ENCODE results near the gene NFAM1. TPM values are rescaled to one million over a fixed set of nuclear protein-coding genes. Genes with fewer than 3 reads are reported as not detected.

Gene NFAM1
- total and polyA plus RNA-seq, 7 donors, result 0.08 to 1.1 (median 0.30) TPM

DNA sequence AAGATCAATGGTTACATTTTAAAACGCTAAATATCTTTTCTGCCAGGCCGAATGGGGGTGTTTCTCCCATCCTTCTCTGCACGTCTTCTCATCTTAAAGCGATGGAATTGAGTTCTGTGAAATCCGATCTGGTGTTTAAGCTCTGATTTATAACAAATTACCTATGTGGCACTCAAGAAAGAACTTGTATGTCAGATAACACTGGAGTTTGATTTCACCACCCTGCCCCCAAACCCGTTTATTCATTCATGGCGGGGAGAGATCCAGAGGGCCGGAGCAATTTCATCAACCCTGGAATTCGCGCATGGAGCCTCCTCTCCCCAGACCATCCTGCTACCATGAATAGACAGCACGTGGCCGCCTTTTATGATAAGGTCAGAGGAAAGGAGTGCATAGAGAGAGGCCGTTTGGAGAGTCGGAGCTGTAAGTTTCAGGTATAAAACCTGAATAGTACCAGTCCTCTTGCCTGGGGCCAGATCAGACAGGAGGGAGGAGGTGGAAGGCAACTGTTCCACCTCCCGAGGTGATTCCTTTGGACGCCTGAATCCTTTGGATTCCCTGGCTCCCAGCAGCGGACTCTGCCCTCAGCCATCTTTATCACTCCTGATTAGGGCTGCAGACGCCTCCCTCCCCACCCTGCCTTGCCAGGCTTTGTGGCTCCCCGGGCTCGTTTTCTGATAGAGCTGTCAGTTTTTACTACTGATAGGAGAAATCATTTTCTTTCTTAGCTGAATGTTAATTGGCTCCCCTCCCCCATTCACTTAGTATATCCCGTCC is 27.3 kb upstream of the NFAM1 start:
- TF ChIP-seq, protein P1, sequence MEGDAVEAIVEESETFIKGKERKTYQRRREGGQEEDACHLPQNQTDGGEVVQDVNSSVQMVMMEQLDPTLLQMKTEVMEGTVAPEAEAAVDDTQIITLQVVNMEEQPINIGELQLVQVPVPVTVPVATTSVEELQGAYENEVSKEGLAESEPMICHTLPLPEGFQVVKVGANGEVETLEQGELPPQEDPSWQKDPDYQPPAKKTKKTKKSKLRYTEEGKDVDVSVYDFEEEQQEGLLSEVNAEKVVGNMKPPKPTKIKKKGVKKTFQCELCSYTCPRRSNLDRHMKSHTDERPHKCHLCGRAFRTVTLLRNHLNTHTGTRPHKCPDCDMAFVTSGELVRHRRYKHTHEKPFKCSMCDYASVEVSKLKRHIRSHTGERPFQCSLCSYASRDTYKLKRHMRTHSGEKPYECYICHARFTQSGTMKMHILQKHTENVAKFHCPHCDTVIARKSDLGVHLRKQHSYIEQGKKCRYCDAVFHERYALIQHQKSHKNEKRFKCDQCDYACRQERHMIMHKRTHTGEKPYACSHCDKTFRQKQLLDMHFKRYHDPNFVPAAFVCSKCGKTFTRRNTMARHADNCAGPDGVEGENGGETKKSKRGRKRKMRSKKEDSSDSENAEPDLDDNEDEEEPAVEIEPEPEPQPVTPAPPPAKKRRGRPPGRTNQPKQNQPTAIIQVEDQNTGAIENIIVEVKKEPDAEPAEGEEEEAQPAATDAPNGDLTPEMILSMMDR (IDR thresholded peaks at IDR 0.05), result no peak
- Histone ChIP-seq H3K36me3 (ENCODE audit: insufficient read depth in 1 of 2, low read depth in 1 of 2) (no peaks in the 10 kb centered on the region), H3K27ac (no peak overlapping the region), H3K4me3 (no peak overlapping the region), H3K9me3 (no peaks in the 10 kb centered on the region), H3K4me1 (no peaks in the 10 kb centered on the region), H3K27me3 (ENCODE audit: insufficient read depth in 3 of 3, low read length in 2 of 3) (peaks cover 0 to 55% (median 9%) of the 10 kb centered on the region in 3 donors)
- no peak for ATAC-seq
- WGBS, 3 donors, result 22 to 30% (median 24%) methylated on average over 21 of the region's 21 CpGs
- intact Hi-C loops (cut with DNase I), result no loop called here
- no peak for DNase-seq

- intact Hi-C loops (cut with DNase I), result no loop called here
- 62 to 77% (median 71%) methylated on average over 6 of the region's 6 CpGs for WGBS, 3 donors
- Histone ChIP-seq H3K27me3 (ENCODE audit: insufficient read depth in 3 of 3, low read length in 2 of 3) (peaks cover 0 to 25% (median 5%) of the 10 kb centered on the region in 3 donors), H3K4me3 (no peak overlapping the region), H3K27ac (no peak overlapping the region), H3K4me1 (no peaks in the 10 kb centered on the region), H3K36me3 (ENCODE audit: insufficient read depth in 1 of 2, low read depth in 1 of 2) (no peaks in the 10 kb centered on the region), H3K9me3 (no peaks in the 10 kb centered on the region)
- DNase-seq, result no peak
- TF ChIP-seq, protein P1 (IDR thresholded peaks at IDR 0.05), result no peak
- no peak for ATAC-seq
Observed at GRCh38 chr22:42452916-42453315, 20.7 kb upstream of the NFAM1 start.

DNA sequence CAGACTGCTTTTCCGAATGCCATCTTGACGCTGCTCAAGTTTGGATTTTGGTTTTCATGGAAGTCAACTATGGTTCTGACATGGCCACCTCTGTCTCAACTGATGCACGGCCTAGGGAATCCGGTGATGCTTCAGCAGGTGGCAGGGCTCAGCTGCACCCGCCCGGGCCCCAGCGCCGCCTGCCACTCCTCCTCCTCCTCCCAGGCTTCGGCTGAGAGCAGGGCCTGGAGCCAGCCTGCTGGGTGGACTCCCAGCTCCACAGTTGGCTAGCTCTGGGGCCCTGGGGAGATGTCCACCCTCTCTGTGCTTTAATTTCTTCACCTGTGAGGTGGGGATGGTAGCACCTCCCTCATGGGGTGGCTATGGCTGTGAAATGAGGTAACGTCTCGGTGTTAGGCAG is 20.3 kb upstream of the NFAM1 start:
- H3K4me3 ChIP-seq, result no peak overlapping the region
- ATAC-seq, result no peak
- no peaks in the 10 kb centered on the region for H3K36me3 ChIP-seq (ENCODE audit: insufficient read depth in 1 of 2, low read depth in 1 of 2)
- H3K4me1 ChIP-seq, result no peaks in the 10 kb centered on the region
- no peak overlapping the region for H3K27ac ChIP-seq
- 54 to 63% (median 54%) methylated on average over 10 to 11 of the region's 11 CpGs for WGBS, 3 donors
- intact Hi-C loops (cut with DNase I), result no loop called here
- H3K27me3 ChIP-seq (ENCODE audit: insufficient read depth in 3 of 3, low read length in 2 of 3), result peaks cover 0 to 26% (median 3%) of the 10 kb centered on the region in 3 donors
- no peaks in the 10 kb centered on the region for H3K9me3 ChIP-seq
- no peak for DNase-seq
- TF ChIP-seq, protein P1 (IDR thresholded peaks at IDR 0.05), result no peak

DNA sequence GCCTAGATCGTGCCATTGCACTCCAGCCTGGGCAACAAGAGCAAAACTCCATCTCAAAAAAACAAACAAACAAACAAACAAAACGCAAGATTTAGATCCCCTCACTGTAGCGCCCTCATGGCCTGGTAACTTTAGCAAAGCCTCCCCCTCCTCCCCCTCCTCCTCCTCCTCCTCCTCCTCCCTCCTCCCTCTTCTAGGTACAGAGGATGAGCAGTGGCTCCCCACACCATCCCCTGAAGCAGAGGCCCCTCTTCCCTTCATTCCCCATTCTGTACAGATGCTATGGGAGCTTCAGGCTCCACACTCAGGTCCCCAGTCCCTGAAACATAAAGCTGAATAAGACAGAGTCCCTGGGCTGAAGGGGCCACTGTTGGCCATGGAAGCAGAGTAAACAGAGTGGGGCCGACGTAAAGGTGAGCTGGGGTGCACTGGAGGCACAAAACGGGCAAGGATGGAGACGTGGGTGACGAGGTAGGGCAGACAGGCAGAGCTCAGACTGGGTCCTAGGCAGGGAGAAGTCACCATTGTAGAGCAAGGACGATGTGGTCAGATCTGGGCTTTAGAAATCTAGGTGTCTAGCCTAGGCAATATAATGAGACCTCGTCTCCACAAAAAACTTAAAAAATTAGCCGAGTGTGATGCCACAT is 19.4 kb upstream of the NFAM1 start:
- Histone ChIP-seq H3K27ac (no peak overlapping the region), H3K27me3 (ENCODE audit: insufficient read depth in 3 of 3, low read length in 2 of 3) (peaks cover 0 to 31% (median 8%) of the 10 kb centered on the region in 3 donors), H3K9me3 (no peaks in the 10 kb centered on the region), H3K4me3 (no peak overlapping the region), H3K36me3 (ENCODE audit: insufficient read depth in 1 of 2, low read depth in 1 of 2) (no peaks in the 10 kb centered on the region), H3K4me1 (no peaks in the 10 kb centered on the region)
- ATAC-seq (no peak), DNase-seq (no peak)
- TF ChIP-seq, protein P1 (IDR thresholded peaks at IDR 0.05), result no peak
- intact Hi-C loops (cut with DNase I), result no loop called here
- WGBS, 3 donors, result 72 to 78% (median 75%) methylated on average over 11 of the region's 11 CpGs
